ENCODE data around the gene AKR1E2. TPM values are rescaled to one million over a fixed set of nuclear protein-coding genes. Genes with fewer than 3 reads are reported as not detected.

The AKR1E2 gene
- total RNA-seq, 2 experiments from 2014 or later = 5.1 to 5.6 TPM

GRCh38 chr10:4887501-4887900 lies 61.5 kb downstream of the AKR1E2 start:
- no peaks in the 10 kb centered on the region for H3K4me1 Mint-ChIP-seq
- H3K27me3 Mint-ChIP-seq = peaks cover 3% of the 10 kb centered on the region

GRCh38 chr10:4888236-4888635 lies 62.2 kb downstream of the AKR1E2 start:
- Mint-ChIP-seq H3K4me3 (no peak overlapping the region), H3K36me3 (peaks cover 4% of the 10 kb centered on the region), H3K27ac (no peak overlapping the region), H3K9me3 (no peaks in the 10 kb centered on the region), H3K27me3 (peaks cover under 1% of the 10 kb centered on the region), H3K4me1 (no peaks in the 10 kb centered on the region)
- DNase-seq = no peak

More at GRCh38 chr10:4887501-4887900, 61.5 kb downstream of the AKR1E2 start:
- peaks cover 4% of the 10 kb centered on the region for H3K36me3 Mint-ChIP-seq
- DNase-seq = no peak
- no peak overlapping the region for H3K4me3 Mint-ChIP-seq
- no peaks in the 10 kb centered on the region for H3K9me3 Mint-ChIP-seq
- no peak overlapping the region for H3K27ac Mint-ChIP-seq

GRCh38 chr10:4889959-4890358 lies 64.0 kb downstream of the AKR1E2 start:
- no peaks in the 10 kb centered on the region for H3K9me3 Mint-ChIP-seq
- peaks cover 4% of the 10 kb centered on the region for H3K36me3 Mint-ChIP-seq
- no peak overlapping the region for H3K4me3 Mint-ChIP-seq

GRCh38 chr10:4892681-4893080 lies 66.7 kb downstream of the AKR1E2 start:
- peaks cover 11% of the 10 kb centered on the region for H3K36me3 Mint-ChIP-seq
- H3K9me3 Mint-ChIP-seq = peaks cover 4% of the 10 kb centered on the region
- H3K4me3 Mint-ChIP-seq = no peak overlapping the region
- H3K27ac Mint-ChIP-seq = no peak overlapping the region
- no peaks in the 10 kb centered on the region for H3K4me1 Mint-ChIP-seq
- H3K27me3 Mint-ChIP-seq = no peaks in the 10 kb centered on the region
- no peak for DNase-seq

More at GRCh38 chr10:4889959-4890358, 64.0 kb downstream of the AKR1E2 start:
- Mint-ChIP-seq H3K27me3 (no peaks in the 10 kb centered on the region), H3K4me1 (no peaks in the 10 kb centered on the region), H3K27ac (no peak overlapping the region)
- no peak for DNase-seq

GRCh38 chr10:4894335-4894734 lies 68.3 kb downstream of the AKR1E2 start:
- no peak for DNase-seq
- no peak overlapping the region for H3K4me3 Mint-ChIP-seq

More at GRCh38 chr10:4894335-4894734, 68.3 kb downstream of the AKR1E2 start:
- H3K9me3 Mint-ChIP-seq = peaks cover 8% of the 10 kb centered on the region
- peaks cover 15% of the 10 kb centered on the region for H3K36me3 Mint-ChIP-seq
- H3K27me3 Mint-ChIP-seq = no peaks in the 10 kb centered on the region
- no peaks in the 10 kb centered on the region for H3K4me1 Mint-ChIP-seq
- H3K27ac Mint-ChIP-seq = no peak overlapping the region

Other genes with a start within 250 kb of the AKR1E2 start
- gene AKR1C1, start 137.2 kb downstream of the AKR1E2 start, total RNA-seq = under 1 TPM; 0.14 to 0.21 TPM
- not detected for gene AKR1C2, start 177.7 kb downstream of the AKR1E2 start, total RNA-seq

Data from activated naive CD8-positive, alpha-beta T cell treated with anti-CD3 and anti-CD28 coated beads for 36 hours (primary cell).